ENCODE results near the gene SLC9A8.

DNA sequence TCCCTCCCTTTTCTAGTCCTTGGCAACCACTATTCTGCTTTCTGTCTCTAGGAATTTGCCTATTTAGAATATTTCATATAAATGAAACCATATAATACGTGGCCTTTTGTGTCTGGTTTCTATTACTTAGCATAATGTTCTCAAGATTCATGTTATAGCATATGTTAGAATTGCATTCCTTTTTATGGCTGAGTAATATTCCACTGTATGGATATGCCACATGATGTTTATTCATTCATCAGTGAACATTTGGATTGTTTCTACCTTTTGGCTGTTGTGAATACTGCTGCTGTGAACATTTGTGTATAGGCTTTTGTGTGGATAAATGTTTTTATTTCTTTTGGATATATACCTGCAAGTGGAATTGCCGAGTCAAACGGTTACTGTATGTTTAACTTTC lies 7.1 kb downstream of the SLC9A8 start:
- no peak for TF ChIP-seq POLR2AphosphoS5 (IDR thresholded peaks at IDR 0.05; ENCODE audit: low read depth)
- TF ChIP-seq, protein P1, sequence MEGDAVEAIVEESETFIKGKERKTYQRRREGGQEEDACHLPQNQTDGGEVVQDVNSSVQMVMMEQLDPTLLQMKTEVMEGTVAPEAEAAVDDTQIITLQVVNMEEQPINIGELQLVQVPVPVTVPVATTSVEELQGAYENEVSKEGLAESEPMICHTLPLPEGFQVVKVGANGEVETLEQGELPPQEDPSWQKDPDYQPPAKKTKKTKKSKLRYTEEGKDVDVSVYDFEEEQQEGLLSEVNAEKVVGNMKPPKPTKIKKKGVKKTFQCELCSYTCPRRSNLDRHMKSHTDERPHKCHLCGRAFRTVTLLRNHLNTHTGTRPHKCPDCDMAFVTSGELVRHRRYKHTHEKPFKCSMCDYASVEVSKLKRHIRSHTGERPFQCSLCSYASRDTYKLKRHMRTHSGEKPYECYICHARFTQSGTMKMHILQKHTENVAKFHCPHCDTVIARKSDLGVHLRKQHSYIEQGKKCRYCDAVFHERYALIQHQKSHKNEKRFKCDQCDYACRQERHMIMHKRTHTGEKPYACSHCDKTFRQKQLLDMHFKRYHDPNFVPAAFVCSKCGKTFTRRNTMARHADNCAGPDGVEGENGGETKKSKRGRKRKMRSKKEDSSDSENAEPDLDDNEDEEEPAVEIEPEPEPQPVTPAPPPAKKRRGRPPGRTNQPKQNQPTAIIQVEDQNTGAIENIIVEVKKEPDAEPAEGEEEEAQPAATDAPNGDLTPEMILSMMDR (IDR thresholded peaks at IDR 0.05; ENCODE audit: insufficient read depth, low read length): no peak
- TF ChIP-seq, protein P2, sequence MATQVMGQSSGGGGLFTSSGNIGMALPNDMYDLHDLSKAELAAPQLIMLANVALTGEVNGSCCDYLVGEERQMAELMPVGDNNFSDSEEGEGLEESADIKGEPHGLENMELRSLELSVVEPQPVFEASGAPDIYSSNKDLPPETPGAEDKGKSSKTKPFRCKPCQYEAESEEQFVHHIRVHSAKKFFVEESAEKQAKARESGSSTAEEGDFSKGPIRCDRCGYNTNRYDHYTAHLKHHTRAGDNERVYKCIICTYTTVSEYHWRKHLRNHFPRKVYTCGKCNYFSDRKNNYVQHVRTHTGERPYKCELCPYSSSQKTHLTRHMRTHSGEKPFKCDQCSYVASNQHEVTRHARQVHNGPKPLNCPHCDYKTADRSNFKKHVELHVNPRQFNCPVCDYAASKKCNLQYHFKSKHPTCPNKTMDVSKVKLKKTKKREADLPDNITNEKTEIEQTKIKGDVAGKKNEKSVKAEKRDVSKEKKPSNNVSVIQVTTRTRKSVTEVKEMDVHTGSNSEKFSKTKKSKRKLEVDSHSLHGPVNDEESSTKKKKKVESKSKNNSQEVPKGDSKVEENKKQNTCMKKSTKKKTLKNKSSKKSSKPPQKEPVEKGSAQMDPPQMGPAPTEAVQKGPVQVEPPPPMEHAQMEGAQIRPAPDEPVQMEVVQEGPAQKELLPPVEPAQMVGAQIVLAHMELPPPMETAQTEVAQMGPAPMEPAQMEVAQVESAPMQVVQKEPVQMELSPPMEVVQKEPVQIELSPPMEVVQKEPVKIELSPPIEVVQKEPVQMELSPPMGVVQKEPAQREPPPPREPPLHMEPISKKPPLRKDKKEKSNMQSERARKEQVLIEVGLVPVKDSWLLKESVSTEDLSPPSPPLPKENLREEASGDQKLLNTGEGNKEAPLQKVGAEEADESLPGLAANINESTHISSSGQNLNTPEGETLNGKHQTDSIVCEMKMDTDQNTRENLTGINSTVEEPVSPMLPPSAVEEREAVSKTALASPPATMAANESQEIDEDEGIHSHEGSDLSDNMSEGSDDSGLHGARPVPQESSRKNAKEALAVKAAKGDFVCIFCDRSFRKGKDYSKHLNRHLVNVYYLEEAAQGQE (IDR thresholded peaks at IDR 0.05; ENCODE audit: insufficient replicate concordance, low read depth): no peak

All from HL-60 (cell line).